HL-60 (cell line): ENCODE data around the gene PPP1R9B.

Experiments
- DNase-seq, 2 experiments: peaks; one replicate each; pipeline ENCODE4 v3.0.0-alpha.2; 2010 to 2020; ENCODE audit warnings: low read depth in 1 of 2, low spot score in 1 of 2
- H3K27ac ChIP-seq: fragments of 250-450 bp; sonication (Bioruptor Pico); replicated peaks from 2 replicates; pipeline ENCODE4 v1.5.1; 2020; ENCODE audit warnings: mild to moderate bottlenecking, moderate library complexity
- H3K27me3 ChIP-seq: fragments of 250-450 bp; sonication (Bioruptor Pico); 2 replicates; pipeline ENCODE4 v1.5.1; 2021; ENCODE audit warnings: mild to moderate bottlenecking, moderate library complexity; ENCODE audit not compliant: insufficient read depth, poor library complexity, severe bottlenecking
- H3K4me3 ChIP-seq: replicated peaks from 2 replicates; pipeline ENCODE4 v1.5.1; 2011; ENCODE audit warnings: mild to moderate bottlenecking, control low read depth, low read length; ENCODE audit not compliant: insufficient read depth
- CTCF ChIP-seq: IDR thresholded peaks from one replicate; pipeline ENCODE4 v1.5.1; 2011; ENCODE audit warnings: low read length, control low read depth, inconsistent platforms; ENCODE audit not compliant: insufficient read depth
- GABPA ChIP-seq: IDR thresholded peaks from 2 replicates; pipeline ENCODE4 v1.6.1; 2012; ENCODE audit warnings: low read depth
- POLR2AphosphoS5 ChIP-seq: IDR thresholded peaks from 2 replicates; pipeline ENCODE4 v1.6.1; 2012; ENCODE audit warnings: low read depth
- REST ChIP-seq: IDR thresholded peaks from 2 replicates; pipeline ENCODE4 v1.6.1; 2012; ENCODE audit warnings: low read depth; ENCODE audit not compliant: insufficient replicate concordance
- SPI1 ChIP-seq: IDR thresholded peaks from 2 replicates; pipeline ENCODE4 v1.6.1; 2012; ENCODE audit warnings: low read depth, mild to moderate bottlenecking, borderline replicate concordance

Gene PPP1R9B

DNA sequence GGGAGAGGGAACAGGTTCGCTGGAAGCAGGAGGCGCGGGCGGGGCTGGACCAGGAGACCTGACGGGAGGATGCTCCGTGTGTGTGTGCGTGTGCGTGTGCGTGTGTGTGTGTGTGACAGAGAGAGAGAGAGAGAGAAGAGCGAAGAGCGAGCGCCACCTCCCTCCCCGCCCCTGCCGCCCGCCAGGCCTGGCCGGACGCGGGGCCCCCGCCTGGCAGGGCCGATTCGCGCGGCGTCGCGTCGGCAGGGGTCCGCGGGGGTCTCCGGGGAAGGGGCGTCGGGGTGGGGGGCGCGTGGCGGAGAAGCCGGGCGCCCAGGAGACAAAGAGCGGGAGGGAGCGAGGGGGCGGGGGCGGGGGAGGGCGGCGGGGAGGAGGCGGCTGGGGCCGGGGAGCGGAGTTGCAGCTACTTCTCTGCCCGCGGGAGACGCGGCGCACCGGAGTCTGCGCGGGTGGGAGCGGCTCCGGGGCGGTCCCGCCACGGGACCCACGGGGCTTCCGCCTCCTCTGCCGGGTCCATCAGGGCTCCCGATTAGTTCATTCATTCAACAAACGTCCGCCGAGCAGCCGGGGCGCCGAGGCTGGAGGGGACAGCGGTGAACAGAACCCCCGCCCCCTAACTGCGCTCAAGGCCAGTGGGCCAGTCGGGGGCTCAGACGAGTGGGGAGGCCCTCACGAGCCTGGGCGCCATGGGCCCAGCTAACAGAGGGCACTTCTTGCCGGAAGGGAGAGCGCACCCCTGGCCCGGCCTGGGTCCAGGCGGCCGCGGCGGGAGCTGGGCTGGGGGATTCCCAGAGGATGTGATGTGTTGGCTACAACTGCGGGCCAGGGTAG lies 20.5 kb downstream of the PPP1R9B start, which contains the start of gene SAMD14:
SAMD14 (minus strand) TSS at position 433 of the 831 bp plus-strand sequence. CDS start 5,201 bp downstream, outside the sequence.
- Histone ChIP-seq H3K27me3 (peaks cover 33% of the 10 kb centered on the region), H3K4me3 (no peak within 1 kb of the TSS; the same call in 1 of the 2 replicates), H3K27ac (no peak within 1 kb of the TSS)
- TF ChIP-seq CTCF, result no peak
- no peak for TF ChIP-seq SPI1
- no peak for TF ChIP-seq POLR2AphosphoS5
- TF ChIP-seq REST, result no peak
- no peak for TF ChIP-seq GABPA
- DNase-seq, result no peak

GRCh38 chr17:50129353-50129727 lies 21.1 kb downstream of the PPP1R9B start:
- peaks cover 33% of the 10 kb centered on the region for H3K27me3 ChIP-seq
- no peak overlapping the region for H3K27ac ChIP-seq
- no peak overlapping the region for H3K4me3 ChIP-seq
- DNase-seq, result no peak
- TF ChIP-seq CTCF (no peak), POLR2AphosphoS5 (no peak), SPI1 (no peak), GABPA (no peak), REST (no peak)

DNA sequence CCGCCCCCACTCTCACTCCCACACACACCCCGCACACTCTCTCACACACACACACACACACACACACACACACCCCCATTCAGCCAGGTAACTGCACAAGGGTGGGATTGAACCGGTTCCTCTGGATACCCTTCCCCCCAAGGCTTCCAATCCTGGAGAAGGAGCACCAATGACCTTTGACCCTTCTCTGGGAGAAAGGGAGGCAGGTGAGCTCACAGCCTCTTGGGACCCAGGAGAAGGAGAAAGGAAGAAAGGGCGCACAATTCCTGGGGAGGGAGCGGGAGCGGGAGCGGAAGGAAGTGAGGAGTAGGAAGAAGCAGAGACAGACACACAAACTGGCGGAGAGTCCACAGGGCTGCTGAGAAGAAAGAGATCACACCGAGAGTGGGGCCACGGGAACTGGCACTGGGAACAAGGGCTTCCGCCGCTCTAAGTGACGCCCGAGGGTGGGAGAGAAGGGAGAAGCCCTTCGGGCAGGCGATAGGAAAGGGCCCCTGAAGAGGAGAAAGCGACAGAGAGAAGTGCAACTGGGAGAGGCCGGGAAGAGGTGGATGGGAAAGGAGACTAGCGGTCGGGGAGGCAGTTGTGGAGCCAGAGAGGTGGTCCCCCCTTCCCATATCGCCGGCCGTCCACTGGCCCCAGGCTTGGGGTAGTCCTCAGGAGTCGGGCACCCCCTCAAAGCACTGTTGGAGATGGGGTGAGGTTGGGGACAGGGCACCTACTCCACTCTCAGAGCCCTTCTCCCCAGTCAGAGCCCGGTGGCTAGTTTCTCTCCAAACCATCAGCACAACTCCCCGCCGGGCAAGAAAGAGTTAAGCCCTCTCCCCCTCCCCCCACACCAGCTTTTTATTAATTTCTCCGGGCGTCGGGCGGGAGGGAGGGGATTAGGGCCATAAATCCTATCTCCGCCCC lies 21.8 kb downstream of the PPP1R9B start:
- TF ChIP-seq GABPA (peak; percentile 58; the same call in 1 of the 2 replicates), REST (no peak)
- no peak overlapping the region for H3K27ac ChIP-seq
- H3K27me3 ChIP-seq, result peaks cover 33% of the 10 kb centered on the region
- no peak overlapping the region for H3K4me3 ChIP-seq
- DNase-seq, result no peak
